Measurements from ENCODE around the gene C5AR1. TPM values are rescaled to one million over a fixed set of nuclear protein-coding genes. Genes with fewer than 3 reads are reported as not detected.

The C5AR1 gene
- total RNA-seq, 1 donor from 2014 or later, result not detected

DNA sequence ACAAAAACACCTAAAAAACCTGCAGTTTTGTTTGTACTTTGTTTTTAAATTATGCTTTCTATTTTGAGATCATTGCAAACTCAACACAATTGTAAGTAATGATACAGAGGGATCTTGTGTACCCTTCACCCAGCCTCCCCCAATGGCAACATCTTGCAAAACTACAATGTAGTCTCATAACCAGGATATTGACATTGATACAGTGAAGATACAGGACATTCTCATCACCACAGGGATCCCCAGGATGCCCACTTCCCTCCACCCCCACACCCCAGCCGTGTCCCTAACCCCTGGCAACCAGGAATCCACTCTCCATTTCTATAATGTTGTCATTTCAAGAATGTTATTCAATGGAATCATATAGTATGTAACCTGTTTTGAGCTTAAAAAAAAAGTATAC lies 12.0 kb downstream of the C5AR1 start:
- H3K4me3 ChIP-seq (ENCODE audit: low read depth, low read length), result no peak overlapping the region
- no peak for DNase-seq (ENCODE audit: low read depth)
- peaks cover 4% of the 10 kb centered on the region for H3K27me3 ChIP-seq (ENCODE audit: control insufficient read depth, insufficient read depth, low read length)
- H3K36me3 ChIP-seq (ENCODE audit: control insufficient read depth, insufficient read depth, low read length), result no peaks in the 10 kb centered on the region
- TF ChIP-seq, protein P1, sequence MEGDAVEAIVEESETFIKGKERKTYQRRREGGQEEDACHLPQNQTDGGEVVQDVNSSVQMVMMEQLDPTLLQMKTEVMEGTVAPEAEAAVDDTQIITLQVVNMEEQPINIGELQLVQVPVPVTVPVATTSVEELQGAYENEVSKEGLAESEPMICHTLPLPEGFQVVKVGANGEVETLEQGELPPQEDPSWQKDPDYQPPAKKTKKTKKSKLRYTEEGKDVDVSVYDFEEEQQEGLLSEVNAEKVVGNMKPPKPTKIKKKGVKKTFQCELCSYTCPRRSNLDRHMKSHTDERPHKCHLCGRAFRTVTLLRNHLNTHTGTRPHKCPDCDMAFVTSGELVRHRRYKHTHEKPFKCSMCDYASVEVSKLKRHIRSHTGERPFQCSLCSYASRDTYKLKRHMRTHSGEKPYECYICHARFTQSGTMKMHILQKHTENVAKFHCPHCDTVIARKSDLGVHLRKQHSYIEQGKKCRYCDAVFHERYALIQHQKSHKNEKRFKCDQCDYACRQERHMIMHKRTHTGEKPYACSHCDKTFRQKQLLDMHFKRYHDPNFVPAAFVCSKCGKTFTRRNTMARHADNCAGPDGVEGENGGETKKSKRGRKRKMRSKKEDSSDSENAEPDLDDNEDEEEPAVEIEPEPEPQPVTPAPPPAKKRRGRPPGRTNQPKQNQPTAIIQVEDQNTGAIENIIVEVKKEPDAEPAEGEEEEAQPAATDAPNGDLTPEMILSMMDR (IDR thresholded peaks at IDR 0.05; ENCODE audit: insufficient read depth, low read length, poor library complexity, severe bottlenecking), result no peak

- TF ChIP-seq, protein P1 (IDR thresholded peaks at IDR 0.05; ENCODE audit: insufficient read depth, low read length, poor library complexity, severe bottlenecking), result no peak
- DNase-seq (ENCODE audit: low read depth), result no peak
- Histone ChIP-seq H3K4me3 (ENCODE audit: low read depth, low read length) (no peak overlapping the region), H3K36me3 (ENCODE audit: control insufficient read depth, insufficient read depth, low read length) (no peaks in the 10 kb centered on the region), H3K27me3 (ENCODE audit: control insufficient read depth, insufficient read depth, low read length) (peaks cover 4% of the 10 kb centered on the region)
Observed at GRCh38 chr19:47322058-47322457, 12.4 kb downstream of the C5AR1 start.

- Histone ChIP-seq H3K4me3 (ENCODE audit: low read depth, low read length) (no peak overlapping the region), H3K36me3 (ENCODE audit: control insufficient read depth, insufficient read depth, low read length) (no peaks in the 10 kb centered on the region), H3K27me3 (ENCODE audit: control insufficient read depth, insufficient read depth, low read length) (peaks cover 4% of the 10 kb centered on the region)
- no peak for DNase-seq (ENCODE audit: low read depth)
- TF ChIP-seq, protein P1 (IDR thresholded peaks at IDR 0.05; ENCODE audit: insufficient read depth, low read length, poor library complexity, severe bottlenecking), result no peak
Observed at GRCh38 chr19:47323409-47323808, 13.7 kb downstream of the C5AR1 start.

DNA sequence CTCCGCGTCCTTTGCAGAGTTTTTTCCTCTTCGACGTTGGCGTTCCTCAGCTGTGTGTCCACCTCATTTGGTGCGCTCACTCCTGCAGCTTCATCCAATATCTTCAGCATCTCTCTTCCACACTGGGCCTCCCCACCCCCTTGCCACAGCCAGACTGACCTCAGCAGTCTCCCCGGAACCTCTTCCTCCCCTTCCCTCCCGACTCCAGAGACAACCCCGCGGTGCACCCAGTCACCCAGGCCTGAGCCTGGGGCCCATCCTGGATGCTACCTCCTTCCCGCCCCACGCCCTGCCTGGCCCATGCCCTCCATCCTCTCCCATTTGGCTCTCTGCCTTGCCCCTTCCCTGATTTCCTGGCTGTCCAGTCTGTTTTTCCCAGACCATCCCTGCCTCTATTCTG lies 14.2 kb downstream of the C5AR1 start:
- H3K4me3 ChIP-seq (ENCODE audit: low read depth, low read length), result no peak overlapping the region
- peaks cover 4% of the 10 kb centered on the region for H3K27me3 ChIP-seq (ENCODE audit: control insufficient read depth, insufficient read depth, low read length)
- H3K36me3 ChIP-seq (ENCODE audit: control insufficient read depth, insufficient read depth, low read length), result no peaks in the 10 kb centered on the region
- TF ChIP-seq, protein P1 (IDR thresholded peaks at IDR 0.05; ENCODE audit: insufficient read depth, low read length, poor library complexity, severe bottlenecking), result no peak
- no peak for DNase-seq (ENCODE audit: low read depth)

- DNase-seq (ENCODE audit: low read depth), result no peak
- no peak overlapping the region for H3K4me3 ChIP-seq (ENCODE audit: low read depth, low read length)
- TF ChIP-seq, protein P1 (IDR thresholded peaks at IDR 0.05; ENCODE audit: insufficient read depth, low read length, poor library complexity, severe bottlenecking), result no peak
- no peaks in the 10 kb centered on the region for H3K36me3 ChIP-seq (ENCODE audit: control insufficient read depth, insufficient read depth, low read length)
- H3K27me3 ChIP-seq (ENCODE audit: control insufficient read depth, insufficient read depth, low read length), result peaks cover 4% of the 10 kb centered on the region
Observed at GRCh38 chr19:47324502-47324901, 14.8 kb downstream of the C5AR1 start.

- H3K4me3 ChIP-seq (ENCODE audit: low read depth, low read length), result no peak overlapping the region
- DNase-seq (ENCODE audit: low read depth), result no peak
- TF ChIP-seq, protein P1 (IDR thresholded peaks at IDR 0.05; ENCODE audit: insufficient read depth, low read length, poor library complexity, severe bottlenecking), result no peak
- H3K36me3 ChIP-seq (ENCODE audit: control insufficient read depth, insufficient read depth, low read length), result no peaks in the 10 kb centered on the region
- H3K27me3 ChIP-seq (ENCODE audit: control insufficient read depth, insufficient read depth, low read length), result peaks cover 2% of the 10 kb centered on the region
Observed at GRCh38 chr19:47330466-47330869, 20.8 kb downstream of the C5AR1 start.

Data from kidney epithelial cell (primary cell).